Fibroblast of lung (primary cell): Measurements from ENCODE around the gene RHPN2. TPM values are rescaled to one million over a fixed set of nuclear protein-coding genes. Genes with fewer than 3 reads are reported as not detected.

Experiments used
- DNase-seq, 2 donors: peaks; one replicate each; pipeline versions ENCODE4 v3.0.0 to v3.0.0-alpha.2; 2010; ENCODE audit warnings: low read depth in 2 of 2
- H2AFZ ChIP-seq: 2 replicates; pipeline ENCODE4 v1.5.1; 2012; ENCODE audit warnings: low read length, control low read depth, inconsistent platforms
- H3K27ac ChIP-seq: 2 replicates; pipeline ENCODE4 v1.5.1; 2011; ENCODE audit warnings: low read length, control low read depth; ENCODE audit not compliant: insufficient read depth
- H3K27me3 ChIP-seq: 2 replicates; pipeline ENCODE4 v1.5.1; 2011; ENCODE audit warnings: mild to moderate bottlenecking, low read length; ENCODE audit not compliant: control insufficient read depth, insufficient read depth
- H3K36me3 ChIP-seq: 2 replicates; pipeline ENCODE4 v1.5.1; 2011; ENCODE audit warnings: low read length; ENCODE audit not compliant: control insufficient read depth, insufficient read depth
- H3K4me1 ChIP-seq: 2 replicates; pipeline ENCODE4 v1.5.1; 2011; ENCODE audit warnings: low read length; ENCODE audit not compliant: control insufficient read depth, insufficient read depth; ENCODE audit errors: extremely low read depth
- H3K4me2 ChIP-seq: 2 replicates; pipeline ENCODE4 v1.5.1; 2011; ENCODE audit warnings: low read length, control low read depth; ENCODE audit not compliant: insufficient read depth; ENCODE audit errors: extremely low read depth
- H3K4me3 ChIP-seq, 4 experiments: fragments of 200-600 bp in 1 of 4; sonication (generic) in 1 of 4; replicated peaks in 1 of 4; 2 replicates each; pipeline ENCODE4 v1.5.1; 2011 to 2016; ENCODE audit warnings: low read length in 4 of 4, low read depth in 3 of 4, mild to moderate bottlenecking in 3 of 4, control low read depth in 2 of 4, inconsistent platforms in 1 of 4, mixed read lengths in 1 of 4; ENCODE audit not compliant: insufficient read depth in 1 of 4; ENCODE audit errors: control extremely low read depth in 1 of 4
- H3K79me2 ChIP-seq: 2 replicates; pipeline ENCODE4 v1.5.1; 2012; ENCODE audit warnings: mild to moderate bottlenecking, low read length, inconsistent platforms; ENCODE audit not compliant: control insufficient read depth, insufficient read depth
- H3K9ac ChIP-seq: 2 replicates; pipeline ENCODE4 v1.5.1; 2011; ENCODE audit warnings: mild to moderate bottlenecking, low read length, control low read depth; ENCODE audit not compliant: insufficient read depth
- H3K9me3 ChIP-seq: 2 replicates; pipeline ENCODE4 v1.5.1; 2012; ENCODE audit warnings: low read depth, low read length; ENCODE audit not compliant: control insufficient read depth, insufficient read depth
- H4K20me1 ChIP-seq: 2 replicates; pipeline ENCODE4 v1.5.1; 2011; ENCODE audit warnings: low read length; ENCODE audit not compliant: control insufficient read depth, insufficient read depth; ENCODE audit errors: extremely low read depth
- CTCF ChIP-seq, 2 donors: IDR thresholded peaks in 1 of 2; conservative IDR thresholded peaks in 1 of 2; 1 replicate in 1 of 2; 2 replicates in 1 of 2; pipeline ENCODE4 v1.5.1; 2011 to 2012; ENCODE audit warnings: low read length in 2 of 2, control low read depth in 1 of 2, inconsistent platforms in 1 of 2, low read depth in 1 of 2, mild to moderate bottlenecking in 1 of 2
- EZH2 ChIP-seq: IDR thresholded peaks from 2 replicates; pipeline ENCODE4 v1.5.1; 2012; ENCODE audit warnings: low read length, control low read depth, mild to moderate bottlenecking; ENCODE audit errors: missing control alignments
- polyA plus RNA-seq, 2 donors: library from polyadenylated mRNA; depleted of rRNA in 1 of 2; stranded (reverse) in 1 of 2; unstranded in 1 of 2; fragments of >200 nt; gene quantifications; 2 replicates each; pipeline ENCODE4 v1.2.1, GENCODE V29; 2011 to 2012; ENCODE audit warnings: missing spikeins in 1 of 2
- total RNA-seq: library from RNA; depleted of rRNA; stranded (reverse); fragments of >200 nt; gene quantifications from 2 replicates; pipeline ENCODE4 v1.2.1, GENCODE V29; 2014

The RHPN2 gene
- total and polyA plus RNA-seq, 2 donors (not counting 1 experiment from before 2014, with no cell fraction given): 3.3 to 3.8 TPM

DNA sequence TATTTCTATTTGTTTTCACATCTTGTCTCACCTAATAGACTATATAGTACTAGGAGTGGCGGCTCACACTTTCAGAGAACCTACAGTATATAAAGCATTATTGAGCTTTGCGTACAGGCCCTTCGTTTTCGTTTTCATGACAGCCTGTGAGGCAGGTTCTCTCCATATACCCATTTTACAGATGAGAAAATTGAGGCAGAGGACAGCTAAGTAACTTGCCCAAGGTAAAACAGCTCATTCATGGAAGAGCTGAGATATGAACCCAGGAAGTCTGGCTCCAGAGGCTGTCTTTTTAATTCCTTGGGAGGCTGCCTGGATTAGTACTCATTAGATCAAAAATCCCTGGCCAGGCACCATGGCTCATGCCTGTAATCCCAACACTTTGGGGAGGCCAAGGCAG lies 63.8 kb downstream of the RHPN2 start:
- Histone ChIP-seq H3K27ac (no peak overlapping the region), H3K4me3 (no peak overlapping the region), H3K36me3 (no peaks in the 10 kb centered on the region), H3K4me2 (no peak overlapping the region), H3K9ac (no peak overlapping the region), H3K27me3 (no peaks in the 10 kb centered on the region), H2AFZ (no peak overlapping the region), H3K9me3 (no peaks in the 10 kb centered on the region), H3K79me2 (no peaks in the 10 kb centered on the region), H3K4me1 (no peaks in the 10 kb centered on the region), H4K20me1 (no peaks in the 10 kb centered on the region)
- TF ChIP-seq CTCF (conservative IDR thresholded peaks at IDR 0.05 in 1 of 2, IDR thresholded peaks at IDR 0.05 in 1 of 2; ENCODE audit: low read depth in 1 of 2, low read length in 2 of 2) (no peak), EZH2 (no peak)
- DNase-seq: no peak

DNA sequence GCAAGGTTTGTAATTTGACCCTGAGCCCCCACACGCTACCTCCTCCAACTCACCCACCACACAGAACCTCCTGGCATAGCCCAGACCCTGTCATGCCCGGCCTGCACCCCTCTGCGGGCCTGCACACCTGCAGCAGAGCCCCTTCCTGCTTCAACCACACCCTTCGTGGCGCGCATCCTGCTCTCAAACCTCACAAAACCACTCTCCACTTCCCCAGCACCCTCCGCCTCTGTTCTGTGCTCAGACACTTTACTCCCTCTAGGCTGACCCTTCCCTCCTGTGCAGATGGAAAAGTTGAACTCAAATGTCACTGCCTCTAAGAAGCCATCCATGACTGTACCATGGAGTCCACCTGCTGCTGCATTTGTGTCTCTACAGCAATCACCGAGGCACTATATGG lies 64.2 kb downstream of the RHPN2 start:
- Histone ChIP-seq H3K79me2 (no peaks in the 10 kb centered on the region), H3K4me1 (no peaks in the 10 kb centered on the region), H3K27ac (no peak overlapping the region), H2AFZ (no peak overlapping the region), H4K20me1 (no peaks in the 10 kb centered on the region), H3K4me2 (no peak overlapping the region), H3K9me3 (no peaks in the 10 kb centered on the region), H3K9ac (no peak overlapping the region), H3K4me3 (no peak overlapping the region), H3K27me3 (no peaks in the 10 kb centered on the region), H3K36me3 (no peaks in the 10 kb centered on the region)
- TF ChIP-seq CTCF (conservative IDR thresholded peaks at IDR 0.05 in 1 of 2, IDR thresholded peaks at IDR 0.05 in 1 of 2; ENCODE audit: low read depth in 1 of 2, low read length in 2 of 2) (no peak), EZH2 (no peak)
- no peak for DNase-seq

DNA sequence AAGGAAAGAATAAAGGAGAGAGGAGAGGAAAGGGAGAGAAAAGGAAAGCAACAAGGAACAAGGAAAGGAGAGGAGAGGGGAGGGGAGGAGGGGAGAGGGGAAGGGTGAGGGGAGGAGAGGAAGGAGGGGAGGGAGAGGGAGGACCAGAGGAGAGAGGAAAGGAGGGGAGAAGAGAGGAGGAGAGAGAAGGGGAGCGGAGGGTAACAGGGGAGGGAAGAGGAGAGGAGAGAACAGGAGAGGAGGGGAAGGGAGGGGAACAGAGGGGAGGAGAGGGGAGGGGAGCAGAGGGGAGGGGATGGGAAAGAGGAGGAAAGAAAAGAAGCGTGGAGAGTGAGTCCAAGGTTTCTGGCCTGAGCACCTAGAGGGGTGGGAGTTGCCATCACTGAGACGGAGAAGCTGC lies 66.0 kb downstream of the RHPN2 start:
- no peak for DNase-seq
- Histone ChIP-seq H3K36me3 (no peaks in the 10 kb centered on the region), H3K4me1 (no peaks in the 10 kb centered on the region), H3K27me3 (no peaks in the 10 kb centered on the region), H3K4me3 (no peak overlapping the region), H3K9ac (no peak overlapping the region), H4K20me1 (no peaks in the 10 kb centered on the region), H3K9me3 (no peaks in the 10 kb centered on the region), H2AFZ (no peak overlapping the region), H3K27ac (no peak overlapping the region), H3K4me2 (no peak overlapping the region), H3K79me2 (no peaks in the 10 kb centered on the region)
- TF ChIP-seq CTCF (conservative IDR thresholded peaks at IDR 0.05 in 1 of 2, IDR thresholded peaks at IDR 0.05 in 1 of 2; ENCODE audit: low read depth in 1 of 2, low read length in 2 of 2) (no peak), EZH2 (no peak)
